LoVo (cell line): Measurements from ENCODE around the gene IGSF10.

Experiments
- DNase-seq: peaks from one replicate; pipeline ENCODE4 v3.0.0-alpha.2; 2016; ENCODE audit warnings: low spot score

Gene IGSF10

GRCh38 chr3:151419806-151420205 is 41.1 kb downstream of the IGSF10 start:
- no peak for DNase-seq

- DNase-seq = no peak
Observed at GRCh38 chr3:151415289-151415688, 45.6 kb downstream of the IGSF10 start.

- no peak for DNase-seq
Observed at GRCh38 chr3:151412989-151413388, 47.9 kb downstream of the IGSF10 start.
